ENCODE measurements around the gene ZNF3. TPM values are rescaled to one million over a fixed set of nuclear protein-coding genes. Genes with fewer than 3 reads are reported as not detected.

Gene ZNF3
- total and polyA plus RNA-seq, 4 donors, result 10.2 to 18.2 (median 12.2) TPM

DNA sequence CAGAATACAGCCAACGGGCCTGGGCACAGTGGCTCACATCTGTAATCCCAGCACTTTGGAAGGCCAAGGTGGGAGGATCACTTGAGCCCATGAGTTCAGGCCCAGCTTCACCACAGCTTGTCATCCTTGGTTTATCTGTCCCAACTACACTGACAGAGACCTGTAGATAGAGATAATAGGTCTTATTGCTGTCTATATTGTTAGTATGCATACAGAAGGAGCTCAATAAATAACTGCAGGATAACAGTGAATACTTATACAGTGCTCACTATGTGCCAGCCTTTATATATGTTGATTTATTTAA is 39.2 kb upstream of the ZNF3 start:
- no peak for DNase-seq (ENCODE audit: low spot score)
- no peak overlapping the region for H3K27ac ChIP-seq (ENCODE audit: low read depth in 1 of 2, low read length in 2 of 2)
- H3K9ac ChIP-seq (ENCODE audit: low read depth in 1 of 2, low read length in 2 of 2), result no peak overlapping the region
- no peak for TF ChIP-seq FOXA1 (IDR thresholded peaks at IDR 0.05)
- no peak for TF ChIP-seq ATF3 (IDR thresholded peaks at IDR 0.05)
- TF ChIP-seq NR2F2 (IDR thresholded peaks at IDR 0.05), result no peak
- TF ChIP-seq FOXA2 (IDR thresholded peaks at IDR 0.05), result no peak
- no peak for TF ChIP-seq RAD21 (IDR thresholded peaks at IDR 0.05)
- no peak for TF ChIP-seq GABPA (IDR thresholded peaks at IDR 0.05 in 1 of 2, conservative IDR thresholded peaks at IDR 0.05 in 1 of 2)
- TF ChIP-seq CTCF (IDR thresholded peaks at IDR 0.05; ENCODE audit: low read depth, low read length, missing input control), result no peak
- no peak for TF ChIP-seq YY1 (IDR thresholded peaks at IDR 0.05)
- no peak for TF ChIP-seq HNF4G (IDR thresholded peaks at IDR 0.05)
- TF ChIP-seq HNF4A (conservative IDR thresholded peaks at IDR 0.05), result no peak
- TF ChIP-seq, protein P1, sequence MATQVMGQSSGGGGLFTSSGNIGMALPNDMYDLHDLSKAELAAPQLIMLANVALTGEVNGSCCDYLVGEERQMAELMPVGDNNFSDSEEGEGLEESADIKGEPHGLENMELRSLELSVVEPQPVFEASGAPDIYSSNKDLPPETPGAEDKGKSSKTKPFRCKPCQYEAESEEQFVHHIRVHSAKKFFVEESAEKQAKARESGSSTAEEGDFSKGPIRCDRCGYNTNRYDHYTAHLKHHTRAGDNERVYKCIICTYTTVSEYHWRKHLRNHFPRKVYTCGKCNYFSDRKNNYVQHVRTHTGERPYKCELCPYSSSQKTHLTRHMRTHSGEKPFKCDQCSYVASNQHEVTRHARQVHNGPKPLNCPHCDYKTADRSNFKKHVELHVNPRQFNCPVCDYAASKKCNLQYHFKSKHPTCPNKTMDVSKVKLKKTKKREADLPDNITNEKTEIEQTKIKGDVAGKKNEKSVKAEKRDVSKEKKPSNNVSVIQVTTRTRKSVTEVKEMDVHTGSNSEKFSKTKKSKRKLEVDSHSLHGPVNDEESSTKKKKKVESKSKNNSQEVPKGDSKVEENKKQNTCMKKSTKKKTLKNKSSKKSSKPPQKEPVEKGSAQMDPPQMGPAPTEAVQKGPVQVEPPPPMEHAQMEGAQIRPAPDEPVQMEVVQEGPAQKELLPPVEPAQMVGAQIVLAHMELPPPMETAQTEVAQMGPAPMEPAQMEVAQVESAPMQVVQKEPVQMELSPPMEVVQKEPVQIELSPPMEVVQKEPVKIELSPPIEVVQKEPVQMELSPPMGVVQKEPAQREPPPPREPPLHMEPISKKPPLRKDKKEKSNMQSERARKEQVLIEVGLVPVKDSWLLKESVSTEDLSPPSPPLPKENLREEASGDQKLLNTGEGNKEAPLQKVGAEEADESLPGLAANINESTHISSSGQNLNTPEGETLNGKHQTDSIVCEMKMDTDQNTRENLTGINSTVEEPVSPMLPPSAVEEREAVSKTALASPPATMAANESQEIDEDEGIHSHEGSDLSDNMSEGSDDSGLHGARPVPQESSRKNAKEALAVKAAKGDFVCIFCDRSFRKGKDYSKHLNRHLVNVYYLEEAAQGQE (IDR thresholded peaks at IDR 0.05), result no peak
- TF ChIP-seq, protein P2, sequence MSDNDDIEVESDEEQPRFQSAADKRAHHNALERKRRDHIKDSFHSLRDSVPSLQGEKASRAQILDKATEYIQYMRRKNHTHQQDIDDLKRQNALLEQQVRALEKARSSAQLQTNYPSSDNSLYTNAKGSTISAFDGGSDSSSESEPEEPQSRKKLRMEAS (IDR thresholded peaks at IDR 0.05), result no peak
- no peak for TF ChIP-seq TAF1 (conservative IDR thresholded peaks at IDR 0.05)
- no peak for TF ChIP-seq JUND (IDR thresholded peaks at IDR 0.05)
- TF ChIP-seq, protein P3, sequence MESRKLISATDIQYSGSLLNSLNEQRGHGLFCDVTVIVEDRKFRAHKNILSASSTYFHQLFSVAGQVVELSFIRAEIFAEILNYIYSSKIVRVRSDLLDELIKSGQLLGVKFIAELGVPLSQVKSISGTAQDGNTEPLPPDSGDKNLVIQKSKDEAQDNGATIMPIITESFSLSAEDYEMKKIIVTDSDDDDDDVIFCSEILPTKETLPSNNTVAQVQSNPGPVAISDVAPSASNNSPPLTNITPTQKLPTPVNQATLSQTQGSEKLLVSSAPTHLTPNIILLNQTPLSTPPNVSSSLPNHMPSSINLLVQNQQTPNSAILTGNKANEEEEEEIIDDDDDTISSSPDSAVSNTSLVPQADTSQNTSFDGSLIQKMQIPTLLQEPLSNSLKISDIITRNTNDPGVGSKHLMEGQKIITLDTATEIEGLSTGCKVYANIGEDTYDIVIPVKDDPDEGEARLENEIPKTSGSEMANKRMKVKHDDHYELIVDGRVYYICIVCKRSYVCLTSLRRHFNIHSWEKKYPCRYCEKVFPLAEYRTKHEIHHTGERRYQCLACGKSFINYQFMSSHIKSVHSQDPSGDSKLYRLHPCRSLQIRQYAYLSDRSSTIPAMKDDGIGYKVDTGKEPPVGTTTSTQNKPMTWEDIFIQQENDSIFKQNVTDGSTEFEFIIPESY (IDR thresholded peaks at IDR 0.05), result no peak
- H3K36me3 ChIP-seq (ENCODE audit: control insufficient read depth in 4 of 4, insufficient read depth in 3 of 4, low read depth in 1 of 4, low read length in 3 of 4), result no peaks in the 10 kb centered on the region
- H3K4me3 ChIP-seq (ENCODE audit: low read depth in 1 of 3, low read length in 3 of 3), result peak overlapping the region in 1 of 3 donors; percentile 83
- H3K9me3 ChIP-seq (ENCODE audit: control insufficient read depth in 4 of 4, low read length in 3 of 4), result no peaks in the 10 kb centered on the region
- WGBS, result 61% methylated on average over 1 of the region's 1 CpG
- no peaks in the 10 kb centered on the region for H3K27me3 ChIP-seq (ENCODE audit: control insufficient read depth in 4 of 4, insufficient read depth in 4 of 4, low read length in 3 of 4)
- H3K4me1 ChIP-seq (ENCODE audit: control insufficient read depth in 4 of 4, insufficient read depth in 4 of 4, low read length in 3 of 4), result peaks cover 3 to 28% (median 22%) of the 10 kb centered on the region in 4 donors

Data from liver (tissue), 9 donors.